ENCODE results near the gene ITPK1.
"Not testable (repeated sequence)": the region's sequence is repeated elsewhere in the genome, so short reads cannot be mapped to it uniquely, and the experiment has no call there.

Gene ITPK1

DNA sequence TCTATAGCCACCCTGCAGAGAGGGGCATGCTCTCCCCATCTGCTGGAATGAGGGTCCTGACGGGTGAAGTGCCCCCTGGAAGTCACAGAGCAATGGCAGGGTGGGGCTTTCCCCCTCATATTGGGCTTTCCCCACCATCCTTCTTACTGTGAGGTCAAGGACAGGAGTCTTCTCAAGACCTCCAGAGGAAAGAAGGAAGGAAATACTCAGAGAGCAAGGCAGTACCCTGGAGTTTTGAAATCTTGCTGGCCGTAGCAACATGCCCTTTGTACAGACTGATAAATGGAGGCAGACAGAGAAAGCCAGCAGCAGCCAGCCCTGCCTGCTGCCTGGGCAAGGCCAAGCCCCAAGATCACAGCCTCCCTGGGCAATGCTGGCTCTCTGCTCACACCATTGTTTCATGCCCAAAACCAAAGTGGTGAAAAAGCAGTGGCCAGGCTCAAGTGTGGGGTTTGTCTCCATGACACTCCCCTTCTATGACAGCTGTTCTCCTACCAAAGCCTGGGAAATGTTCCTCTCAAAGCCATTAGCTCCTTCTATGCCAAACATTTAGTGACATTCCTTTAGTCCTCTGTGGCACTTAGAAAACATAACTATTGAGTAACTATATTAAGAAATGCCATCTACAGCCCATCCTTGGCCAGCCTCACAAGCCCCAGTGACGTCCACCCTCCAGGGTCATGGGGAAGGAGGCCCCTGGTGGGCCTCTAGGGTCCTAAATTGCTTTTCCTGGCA, 13.2 kb upstream of the ITPK1 start:
- DNase-seq, result no peak

DNA sequence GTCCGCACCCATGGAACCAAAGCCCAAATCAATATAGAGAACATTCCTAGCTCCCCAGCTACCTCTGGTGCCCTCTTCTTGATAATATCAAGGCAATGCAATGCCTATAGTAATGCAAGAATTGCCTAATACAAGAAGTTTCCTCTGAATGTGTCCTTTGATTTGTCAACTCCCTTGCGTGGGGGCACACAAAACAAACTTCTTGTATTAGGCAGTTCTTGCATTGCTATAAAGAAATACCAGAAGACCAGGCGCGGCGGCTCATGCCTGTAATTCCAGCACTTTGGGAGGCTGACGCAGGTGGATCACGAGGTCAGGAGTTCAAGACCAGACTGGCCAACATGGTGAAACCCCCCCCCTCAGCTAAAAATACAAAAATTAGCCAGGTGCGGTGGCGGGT, 10.4 kb upstream of the ITPK1 start:
- no peak for DNase-seq

DNA sequence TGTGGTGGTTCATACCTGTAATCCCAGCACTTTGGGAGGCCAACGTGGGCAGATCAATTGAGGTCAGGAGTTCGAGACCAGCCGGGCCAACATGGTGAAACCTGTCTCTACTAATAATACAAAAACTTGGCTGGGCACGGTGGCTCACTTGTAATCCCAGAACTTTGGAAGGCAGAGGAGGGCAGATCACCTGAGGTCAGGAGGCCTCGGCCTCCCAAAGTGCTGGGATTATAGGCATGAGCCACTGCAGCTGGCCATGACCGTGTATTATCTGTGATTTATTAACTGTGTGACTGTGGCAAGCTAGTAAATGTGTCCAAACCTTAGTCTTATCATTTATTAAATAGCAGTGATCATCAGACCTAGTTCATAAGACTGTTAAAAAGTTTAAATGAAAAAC, 7.1 kb upstream of the ITPK1 start:
- DNase-seq, result no peak

DNA sequence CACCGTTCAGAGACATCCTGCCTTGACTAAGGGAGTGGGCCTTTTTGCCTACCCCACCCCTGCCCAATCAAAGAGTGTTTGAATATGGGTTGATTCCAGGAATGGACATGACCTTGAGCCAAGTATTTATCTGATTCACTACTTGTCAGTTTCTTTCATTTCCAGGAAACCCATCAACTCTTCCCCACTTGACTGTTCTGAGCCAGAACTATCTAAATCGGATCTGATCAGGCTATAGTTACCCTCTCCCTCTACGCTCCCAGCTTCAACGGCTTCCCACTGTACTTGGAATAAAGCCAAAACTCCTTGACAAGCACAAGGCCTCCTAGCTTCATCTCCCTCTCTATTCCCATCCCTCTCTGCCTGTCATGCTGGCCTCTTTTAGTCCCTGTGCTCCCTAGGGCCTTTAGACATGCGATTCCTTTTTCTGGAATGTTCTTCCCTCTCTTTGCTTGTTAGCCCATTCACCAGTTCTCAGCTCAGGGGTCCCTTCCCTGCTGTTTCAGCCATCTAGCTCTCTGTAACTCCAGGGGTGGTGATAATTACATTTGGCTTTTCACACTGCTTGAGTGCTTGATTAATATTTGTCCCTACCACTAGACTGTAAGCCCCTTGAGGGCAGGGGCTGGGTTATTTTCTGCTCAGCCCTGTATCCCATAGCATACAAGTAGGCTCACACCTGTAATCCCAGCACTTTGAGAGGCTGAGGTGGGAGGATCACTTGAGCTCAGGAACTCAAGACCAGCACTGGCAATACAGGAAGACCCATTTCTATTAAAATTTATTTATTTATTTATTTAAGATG, 5.5 kb upstream of the ITPK1 start:
- no peak for DNase-seq

DNA sequence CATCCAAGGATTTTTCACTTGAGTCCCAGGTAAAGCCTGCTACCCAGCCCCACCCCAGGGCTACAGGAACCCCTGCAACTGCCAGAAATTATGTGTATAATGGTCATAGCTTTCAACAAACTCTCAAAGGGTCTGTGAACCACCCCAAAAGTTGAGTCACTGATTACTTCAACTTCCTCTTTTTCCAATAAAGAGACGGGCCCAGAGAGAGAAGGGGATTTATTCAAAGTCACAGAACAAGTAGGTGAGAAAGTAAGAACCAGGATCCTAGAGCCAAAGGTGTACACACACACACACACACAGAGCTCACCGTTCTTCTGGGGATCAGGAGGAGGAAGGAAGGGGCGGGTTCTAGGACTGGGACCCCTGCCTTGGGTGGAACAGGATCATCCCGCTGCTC, 4.8 kb upstream of the ITPK1 start:
- DNase-seq, result peak; percentile 57 to 67

DNA sequence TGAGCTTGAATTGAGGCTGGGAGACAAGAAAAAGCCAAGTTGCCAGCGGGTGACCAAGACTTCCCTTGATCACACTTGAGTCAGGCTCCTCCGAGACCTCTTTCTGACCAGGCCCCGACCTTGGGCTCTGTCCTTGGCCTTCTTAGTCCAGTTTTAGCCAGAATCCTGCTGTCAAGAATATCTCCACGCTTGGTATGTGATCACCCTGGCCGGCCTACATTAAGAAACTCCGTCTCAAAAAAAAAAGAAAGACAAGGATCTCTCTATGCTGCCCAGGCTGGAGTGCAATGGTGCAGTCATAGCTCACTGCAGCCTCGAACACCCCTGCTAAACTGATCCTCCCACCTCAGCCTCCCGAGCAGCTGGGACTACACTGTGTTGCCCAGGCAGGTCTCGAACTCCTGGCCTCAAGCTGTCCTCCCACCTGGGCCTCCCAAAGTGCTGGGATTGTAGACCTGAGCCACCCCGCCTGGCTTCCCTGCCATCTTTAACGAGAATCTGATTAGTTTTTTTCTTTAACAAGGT, 1.0 kb upstream of the ITPK1 start:
- no peak for DNase-seq

DNA sequence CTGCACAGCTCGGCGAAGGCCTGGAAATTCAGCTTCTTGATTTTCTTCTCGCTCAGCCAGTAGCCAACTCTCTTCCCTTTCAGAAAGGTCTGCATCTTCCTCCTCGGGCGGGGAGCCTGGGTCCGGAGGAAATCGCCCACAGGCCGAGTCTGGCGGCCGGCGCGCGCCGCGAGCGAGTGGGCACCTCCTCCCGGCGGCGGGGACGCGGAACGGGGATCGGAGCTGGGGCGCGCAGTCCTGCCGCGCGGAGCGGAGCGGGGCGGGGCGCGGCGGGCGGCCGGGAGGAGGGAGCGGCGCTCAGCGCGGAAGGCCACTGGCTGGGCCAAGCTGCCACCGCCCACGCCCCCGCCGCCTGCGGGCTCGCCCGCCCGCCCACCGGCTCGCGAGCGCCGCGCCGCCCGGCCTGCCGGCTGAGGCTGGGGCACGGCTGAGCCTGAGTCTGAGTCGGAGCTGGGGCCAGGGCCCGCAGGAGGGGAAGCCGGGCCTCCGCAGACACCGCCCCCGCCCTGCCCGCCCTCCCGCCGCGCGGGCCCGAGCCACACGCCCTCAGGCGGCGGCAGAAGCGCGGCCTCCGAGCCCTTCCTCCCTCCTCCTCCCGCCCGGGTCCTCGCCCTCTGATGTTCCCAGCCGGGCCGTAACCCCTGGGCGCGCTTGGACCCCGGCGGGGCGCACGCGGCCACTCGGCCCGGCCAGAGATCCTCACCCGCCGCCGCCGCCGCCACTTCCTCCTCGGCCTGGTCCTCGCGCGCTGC, 480 bp downstream of the ITPK1 start:
- peak; percentile 72 for DNase-seq

DNA sequence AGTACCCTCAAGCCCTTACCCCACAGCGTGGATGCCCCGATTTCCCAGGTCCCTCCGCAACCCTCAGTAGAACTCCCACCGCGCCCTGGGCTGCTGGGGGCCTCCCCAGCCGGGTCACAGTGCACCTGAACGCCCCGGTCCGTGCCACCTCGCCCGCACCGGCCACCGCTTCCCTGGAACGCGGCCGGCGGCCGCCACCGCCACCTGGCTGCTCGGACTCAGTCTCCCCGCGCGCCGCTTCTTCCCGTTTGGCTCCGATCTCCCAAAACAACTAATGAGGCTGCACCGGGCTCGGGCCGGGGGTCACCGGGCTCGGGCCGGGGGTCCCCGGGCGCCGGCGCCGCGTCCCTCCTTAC, 1.0 kb downstream of the ITPK1 start:
- no peak for DNase-seq

DNA sequence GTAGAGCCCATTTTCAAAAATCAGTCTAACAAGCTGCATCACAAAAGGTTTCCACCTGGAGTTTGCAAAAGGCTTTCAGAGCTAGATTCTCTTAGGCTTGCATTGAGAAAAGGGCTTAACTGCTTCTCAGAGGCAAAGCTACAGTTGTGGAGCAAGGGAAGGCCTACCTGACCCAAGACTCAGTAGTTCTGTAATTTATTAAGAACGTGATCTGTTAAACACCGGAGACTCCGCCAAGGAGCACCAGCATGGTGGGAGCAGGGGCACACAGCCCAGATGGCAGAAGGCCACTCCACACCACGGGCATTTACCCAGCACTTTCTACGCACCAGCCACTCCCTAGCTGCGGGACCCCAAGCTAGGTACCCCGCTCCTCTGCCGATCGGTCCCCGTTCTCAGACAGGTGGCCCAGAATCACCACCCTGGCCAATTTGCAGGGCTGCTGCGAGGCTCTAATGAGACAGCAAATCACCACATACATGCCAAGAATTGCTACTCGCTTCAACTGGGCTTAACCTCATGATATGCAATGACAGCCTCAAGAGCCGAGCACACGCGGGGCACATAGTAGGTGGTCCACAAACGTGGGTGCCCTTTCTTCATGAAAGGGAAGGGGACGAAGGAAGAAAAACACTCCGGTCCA, 1.5 kb downstream of the ITPK1 start:
- DNase-seq, result no peak

DNA sequence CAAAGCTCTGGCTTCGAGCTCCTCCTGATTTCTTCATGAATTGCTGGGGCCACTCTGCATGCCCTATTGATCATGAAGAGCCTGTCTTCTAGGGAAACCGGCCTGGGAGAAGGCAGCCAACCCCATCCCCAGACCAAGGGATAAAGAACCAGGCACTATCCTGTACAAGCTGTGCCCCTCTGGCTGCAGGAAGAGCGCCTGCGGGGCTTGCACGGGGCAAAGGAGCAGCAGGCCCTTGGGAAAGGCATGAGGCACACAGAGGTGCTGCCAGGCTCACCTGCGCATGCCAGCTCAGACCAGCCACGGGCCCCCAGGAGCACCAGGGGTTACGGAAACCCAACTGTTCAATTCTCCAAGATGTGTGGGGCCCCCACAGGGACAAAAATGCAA, 2.1 kb downstream of the ITPK1 start:
- no peak for DNase-seq

DNA sequence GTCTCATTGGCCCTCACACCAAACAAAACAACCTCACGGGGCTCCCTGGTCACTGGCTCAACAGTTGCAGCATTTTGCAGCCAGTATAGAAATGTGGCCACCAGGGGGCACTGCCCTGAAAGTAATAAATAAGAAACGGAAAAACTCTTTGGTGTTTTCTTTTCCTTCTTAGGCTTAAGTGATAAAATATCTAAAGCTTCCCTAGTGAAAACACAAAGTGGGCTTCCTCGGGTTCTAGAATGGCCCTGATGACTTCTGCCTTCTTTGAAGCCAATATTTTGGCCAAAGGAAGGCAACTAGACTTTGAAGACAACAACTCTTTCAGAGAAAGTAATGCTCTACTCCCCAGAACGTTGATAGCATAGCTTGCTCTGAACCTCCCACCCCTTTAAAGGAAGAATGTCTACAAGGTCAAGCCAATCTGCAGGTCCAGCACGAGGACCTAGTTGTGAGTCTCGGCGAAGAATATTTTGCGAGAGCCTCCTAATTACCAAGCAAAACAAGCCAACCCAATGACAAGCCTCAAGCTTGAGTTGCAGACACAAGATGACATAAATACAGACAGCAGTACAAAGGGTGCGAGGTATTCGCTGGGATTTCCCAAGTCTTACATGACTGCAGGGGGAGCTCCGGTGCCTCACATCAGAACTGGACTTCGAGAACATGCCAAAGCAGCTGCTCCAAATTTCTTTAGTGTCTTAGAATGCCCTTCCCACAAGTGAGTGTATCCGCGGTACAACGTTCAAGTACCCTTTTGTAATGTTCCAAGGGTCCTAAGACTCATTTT, 2.6 kb downstream of the ITPK1 start:
- peak; percentile 69 to 71 for DNase-seq

DNA sequence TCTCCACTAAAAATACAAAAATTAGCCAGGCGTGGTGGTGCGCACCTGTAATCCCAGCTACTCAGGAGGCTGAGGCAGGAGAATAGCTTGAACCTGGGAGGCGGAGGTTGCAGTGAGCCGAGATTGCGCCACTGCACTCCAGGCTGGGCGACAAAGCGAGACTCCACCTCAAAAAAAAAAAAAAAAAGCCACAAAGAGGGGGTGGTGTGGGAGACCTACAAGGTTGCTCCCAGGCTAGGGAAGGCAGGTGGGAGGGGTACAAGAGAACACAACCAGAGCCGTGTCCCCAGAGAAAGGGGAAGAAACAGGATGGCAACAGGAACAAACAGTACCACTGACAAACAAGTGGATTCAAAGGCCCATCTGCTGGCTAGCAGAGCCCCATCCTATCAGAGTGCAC, 4.2 kb downstream of the ITPK1 start:
- DNase-seq, result not testable (repeated sequence)

DNA sequence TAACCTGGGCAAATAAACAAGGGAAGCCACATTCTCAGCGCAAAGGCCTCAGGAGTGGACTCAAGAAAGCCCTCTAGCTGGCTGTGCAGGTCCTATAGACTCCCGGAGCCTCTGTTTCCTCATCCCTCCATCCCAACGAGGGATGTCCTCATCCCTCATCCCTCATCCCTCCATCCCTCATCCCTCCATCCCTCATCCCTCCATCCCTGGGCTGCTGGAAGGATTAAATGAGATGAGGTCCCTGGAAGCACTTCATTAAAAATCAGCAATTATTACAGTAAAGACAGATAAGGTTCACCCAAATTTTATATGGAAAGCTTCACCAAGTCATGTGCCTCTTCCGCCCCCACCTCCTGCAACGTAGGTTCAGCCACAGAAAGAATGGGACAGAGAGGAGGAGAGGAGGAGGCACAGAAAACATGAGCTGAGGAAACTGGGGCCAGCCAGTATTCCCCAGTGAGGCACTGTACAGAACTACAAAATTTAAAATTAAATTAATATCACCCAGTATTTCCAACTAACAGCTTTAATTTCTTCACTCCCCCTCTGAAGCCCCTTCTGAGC, 4.8 kb downstream of the ITPK1 start:
- DNase-seq, result no peak

DNA sequence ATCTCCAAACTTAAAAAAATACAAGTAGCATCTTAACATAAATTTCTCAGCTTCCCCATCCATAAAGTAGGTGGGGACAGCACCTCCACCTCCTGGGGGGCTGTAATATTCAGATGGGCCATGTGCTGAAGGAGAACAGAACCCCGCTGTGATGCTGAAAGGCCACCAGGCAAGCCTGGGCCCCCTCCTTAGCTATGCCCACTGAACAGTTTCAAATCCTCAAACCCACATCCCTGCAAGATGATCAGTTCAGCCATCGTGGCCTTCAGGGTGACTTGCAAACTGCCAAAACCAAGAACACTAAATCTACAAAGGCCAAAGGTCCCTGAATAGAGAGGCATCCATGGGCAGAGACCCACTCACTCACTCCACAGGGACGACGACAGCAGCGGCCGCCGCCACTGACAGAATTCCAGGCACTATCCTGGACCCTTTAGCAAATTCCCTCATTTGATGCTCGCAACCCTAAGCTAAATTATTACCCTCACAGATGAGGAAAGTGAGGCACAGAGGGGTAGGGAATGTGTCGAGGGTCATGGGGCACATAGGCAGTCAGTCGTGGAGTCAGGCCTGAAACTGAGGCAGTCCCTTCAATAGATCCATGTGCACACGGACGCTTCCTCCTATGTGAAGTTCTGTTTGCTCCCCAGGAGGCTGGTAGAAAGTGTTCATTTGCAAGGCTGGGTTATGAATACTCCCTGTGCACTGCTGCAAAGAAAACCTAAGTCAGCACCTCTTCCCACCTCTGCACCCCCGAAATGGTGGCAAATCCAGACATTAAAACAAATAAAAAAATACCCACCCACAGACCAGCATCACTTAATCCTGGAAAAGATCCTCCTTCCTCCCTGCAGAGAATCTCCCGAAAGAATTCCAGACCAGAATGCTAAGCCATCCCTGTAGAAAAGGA, 5.9 kb downstream of the ITPK1 start:
- no peak for DNase-seq

DNA sequence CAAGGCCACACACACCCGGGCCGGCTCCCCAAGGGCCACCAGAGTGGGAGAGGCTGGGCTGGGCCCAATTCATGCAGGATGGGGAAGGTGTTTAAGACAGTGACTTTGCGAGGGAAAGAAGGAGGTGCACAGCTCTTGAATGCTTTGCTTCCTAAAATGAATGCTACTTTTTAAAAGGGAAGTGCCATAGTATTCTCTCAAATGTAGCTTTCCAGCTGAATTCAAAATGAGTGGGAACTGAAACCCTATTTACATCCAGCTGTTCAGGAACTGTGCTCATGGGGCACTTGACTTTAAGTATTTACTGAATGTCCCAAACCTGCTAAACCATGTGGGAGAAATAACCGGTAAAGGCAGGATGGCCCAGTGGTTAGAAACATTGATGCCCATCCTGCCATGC, 7.6 kb downstream of the ITPK1 start:
- no peak for DNase-seq

DNA sequence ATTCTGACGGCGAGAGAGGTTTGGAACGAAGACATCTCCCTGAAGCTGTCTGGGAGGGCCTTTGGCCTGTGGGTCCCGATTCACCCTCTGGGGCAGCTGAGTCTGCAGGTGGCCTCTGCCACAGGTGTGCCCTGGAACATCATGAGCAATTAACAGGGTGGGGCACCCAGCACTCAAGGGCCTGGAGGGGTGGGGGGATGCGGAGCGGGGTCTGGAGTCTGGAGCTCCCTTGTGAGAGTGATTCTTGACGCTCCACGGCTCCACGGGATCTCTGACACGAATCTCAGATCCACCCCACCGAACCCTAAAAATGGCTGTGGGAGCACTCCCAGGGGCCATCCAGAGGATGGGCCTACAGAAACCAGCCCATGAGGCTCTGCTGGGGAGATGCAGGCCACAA, 8.3 kb downstream of the ITPK1 start:
- no peak for DNase-seq

DNA sequence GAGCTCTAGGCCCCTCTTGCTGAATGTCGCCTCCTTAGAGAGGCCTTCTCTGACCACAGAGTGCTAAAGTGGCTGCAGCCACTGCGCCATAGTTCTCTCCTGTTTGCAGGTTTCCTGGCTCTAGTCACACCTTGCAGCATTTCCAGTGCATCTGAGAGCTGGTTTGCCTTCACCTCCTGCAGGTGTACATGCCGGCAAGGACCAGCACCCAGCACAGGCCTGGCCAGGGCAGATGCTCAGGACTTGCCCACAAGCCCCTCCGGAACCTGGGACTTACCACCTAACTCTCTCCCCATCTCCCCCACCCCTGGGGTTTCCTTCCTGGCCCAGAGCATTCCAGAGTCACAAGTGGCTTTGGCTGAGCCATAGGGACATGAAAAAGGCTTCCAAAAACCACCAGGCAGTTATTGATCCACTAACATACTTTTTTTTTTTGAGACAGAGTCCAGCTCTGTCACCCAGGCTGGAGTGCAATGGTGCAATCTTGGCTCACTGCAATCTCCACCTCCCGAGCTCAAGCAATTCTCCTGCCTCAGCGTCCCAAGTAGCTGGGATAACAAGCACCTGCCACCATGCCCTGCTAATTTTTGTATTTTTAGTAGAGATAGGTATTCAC, 9.1 kb downstream of the ITPK1 start:
- DNase-seq, result no peak

DNA sequence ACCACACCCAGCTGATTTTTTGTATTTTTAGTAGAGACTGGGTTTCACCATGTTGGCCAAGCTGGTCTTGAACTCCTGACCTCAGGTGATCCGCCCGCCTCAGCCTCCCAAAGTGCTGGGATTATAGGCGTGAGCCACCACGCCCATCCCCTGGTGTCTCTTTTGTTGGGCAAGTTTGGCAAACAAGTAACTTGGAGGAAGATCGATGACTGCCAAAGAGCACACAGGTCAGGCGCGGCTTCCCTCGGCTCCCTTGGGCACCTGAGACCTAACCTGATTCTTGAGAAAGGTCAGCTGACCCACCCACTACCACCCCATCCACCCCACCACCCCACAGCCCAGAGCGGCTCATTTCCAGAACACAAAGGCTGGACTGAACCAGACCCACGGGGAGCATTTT, 9.9 kb downstream of the ITPK1 start:
- not testable (repeated sequence) for DNase-seq

DNA sequence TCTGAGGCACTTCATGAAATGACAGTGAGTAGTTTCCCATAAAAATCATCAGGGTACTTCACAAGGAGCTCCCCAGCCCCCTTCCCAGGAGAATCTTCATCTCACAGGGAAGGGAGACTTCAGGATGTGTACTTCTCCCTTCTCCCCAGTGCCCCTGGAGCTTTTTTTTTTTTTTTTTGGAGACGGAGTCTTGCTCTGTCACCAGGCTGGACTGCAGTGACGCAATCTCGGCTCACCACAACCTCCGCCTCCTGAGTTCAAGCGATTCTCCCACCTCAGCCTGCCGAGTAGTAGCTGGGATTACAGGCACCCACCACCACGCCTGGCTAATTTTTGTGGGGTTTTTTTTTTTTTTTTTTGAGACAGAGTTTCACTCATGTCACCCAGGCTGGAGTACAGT, 10.4 kb downstream of the ITPK1 start:
- peak in 1 of 2 experiments; percentile 8 for DNase-seq

DNA sequence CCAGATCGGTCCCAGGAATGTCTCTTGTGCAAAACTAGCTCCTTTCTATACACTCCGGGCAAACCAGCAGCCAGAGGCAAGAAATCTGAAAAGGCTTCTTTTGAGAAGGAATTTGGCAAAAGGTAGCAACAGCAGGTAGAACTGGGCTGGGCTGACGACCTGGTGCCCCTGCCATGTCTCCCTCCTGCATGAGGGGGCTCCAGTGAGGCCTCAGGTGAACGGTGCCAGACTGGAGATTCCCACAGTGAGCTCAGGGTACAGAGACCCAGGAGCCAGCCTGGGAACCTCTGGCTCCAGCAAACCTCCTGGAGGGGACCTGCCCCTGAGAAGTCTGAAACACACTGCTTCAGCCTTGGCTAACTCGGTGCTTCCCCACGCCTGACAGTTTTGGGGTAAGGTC, 10.8 kb downstream of the ITPK1 start:
- no peak for DNase-seq
